Testis (tissue), 3 donors: ENCODE data around the gene ROBO1. TPM values are rescaled to one million over a fixed set of nuclear protein-coding genes. Genes with fewer than 3 reads are reported as not detected.

Experiments used
- DNase-seq: peaks from one replicate; pipeline ENCODE4 v3.0.0-alpha.2; 2019
- H3K27ac ChIP-seq, 2 donors: fragments of 200-600 bp; sonication (generic); one replicate each; pipeline ENCODE4 v1.5.1; 2019
- H3K27me3 ChIP-seq: fragments of 200-600 bp; sonication (generic); one replicate; pipeline ENCODE4 v1.5.1; 2019
- H3K36me3 ChIP-seq: fragments of 200-600 bp; sonication (generic); one replicate; pipeline ENCODE4 v1.5.1; 2017; ENCODE audit warnings: low read depth; ENCODE audit errors: missing control alignments
- H3K4me1 ChIP-seq: fragments of 200-600 bp; sonication (generic); one replicate; pipeline ENCODE4 v1.5.1; 2019
- H3K4me3 ChIP-seq, 2 donors: fragments of 200-600 bp; sonication (generic); one replicate each; pipeline ENCODE4 v1.5.1; 2017 to 2019
- H3K9me3 ChIP-seq: fragments of 200-600 bp; sonication (generic); one replicate; pipeline ENCODE4 v1.5.1; 2017
- POLR2A ChIP-seq: fragments of 450-650 bp; IDR thresholded peaks from one replicate; pipeline ENCODE4 v1.6.1; 2017; ENCODE audit warnings: antibody characterized with exemption, mild to moderate bottlenecking, moderate library complexity
- WGBS, 2 donors: methylation state at CpG; one replicate each; pipeline ENCODE4 v1.1.5; 2018; 5-methylcytosine and 5-hydroxymethylcytosine counted together
- intact Hi-C: fragments of 100-400 bp; cut with DNase I; formaldehyde crosslinking; loops from one replicate; pipeline ENCODE4 v1.15.1; 2023; ENCODE audit warnings: low total_unique reads
- polyA plus RNA-seq: library from polyadenylated mRNA; stranded (reverse); fragments of 350-450 nt; fragmentation: Illumina TruSeq; extraction: RNeasy Lipid Tissue Mini Kit (QIAGEN cat#74804); gene quantifications from one replicate; pipeline ENCODE4 v1.2.3, GENCODE V29; 2014; ENCODE audit warnings: low read depth, low replicate concordance; ENCODE audit not compliant: insufficient read depth
- total RNA-seq, 2 donors: library from RNA; depleted of rRNA; stranded (reverse); fragments of >200 nt; gene quantifications; one replicate each; pipeline ENCODE4 v1.2.3, GENCODE V29; 2016
- TF ChIP-seq, protein P1 (sequence below), 3 experiments: fragments of 450-650 bp in 2 of 3; fragments of 200-600 bp in 1 of 3; sonication (generic) in 1 of 3; IDR thresholded peaks; one replicate each; pipeline ENCODE4 v1.5.1; 2016 to 2019; ENCODE audit warnings: antibody characterized with exemption in 3 of 3, mild to moderate bottlenecking in 2 of 3, moderate library complexity in 1 of 3

ROBO1 gene
- total and polyA plus RNA-seq, 3 donors from 2014 or later = 39.4 to 45.1 (median 42.6) TPM

DNA sequence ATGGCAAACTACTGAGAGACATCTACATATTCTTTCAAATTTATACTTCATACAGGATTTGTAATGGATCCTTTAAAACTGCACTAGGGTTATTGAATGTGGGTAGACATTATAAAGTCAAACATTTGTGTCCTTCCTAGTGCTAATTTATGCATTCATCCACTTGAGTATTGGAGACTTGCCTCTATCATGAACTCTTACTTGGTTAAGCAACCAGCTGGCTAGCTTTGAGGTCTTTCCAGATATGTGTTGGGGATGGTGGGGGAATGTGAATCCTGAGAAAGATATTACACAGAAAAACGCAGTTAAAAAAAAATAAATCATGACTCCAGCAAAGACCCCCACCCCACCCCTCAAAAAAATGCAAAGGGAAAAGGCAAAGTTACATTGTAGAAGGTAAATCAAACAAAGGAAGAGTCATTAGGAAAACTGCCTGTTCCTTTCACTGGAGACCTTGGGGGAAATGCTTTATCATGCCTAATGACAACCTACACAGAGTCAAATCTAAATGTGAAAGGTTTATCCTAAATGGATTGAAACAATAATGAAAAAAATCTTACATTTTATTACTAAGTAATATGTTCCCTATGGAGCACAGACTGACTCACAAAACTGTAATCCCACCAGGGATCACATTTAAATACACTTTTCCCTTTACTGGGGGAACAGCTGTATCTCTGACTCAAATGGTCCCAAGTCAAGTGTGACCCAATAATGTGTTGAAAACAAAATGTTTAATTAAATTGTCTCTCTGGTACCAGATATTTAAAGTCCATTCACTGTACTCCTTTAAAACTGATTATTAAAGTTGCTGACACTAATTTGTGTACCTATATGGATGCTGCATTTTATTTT, 522.3 kb downstream of the ROBO1 start:
- WGBS, 2 donors = 30 to 63% methylated on average over 1 of the region's 1 CpG

DNA sequence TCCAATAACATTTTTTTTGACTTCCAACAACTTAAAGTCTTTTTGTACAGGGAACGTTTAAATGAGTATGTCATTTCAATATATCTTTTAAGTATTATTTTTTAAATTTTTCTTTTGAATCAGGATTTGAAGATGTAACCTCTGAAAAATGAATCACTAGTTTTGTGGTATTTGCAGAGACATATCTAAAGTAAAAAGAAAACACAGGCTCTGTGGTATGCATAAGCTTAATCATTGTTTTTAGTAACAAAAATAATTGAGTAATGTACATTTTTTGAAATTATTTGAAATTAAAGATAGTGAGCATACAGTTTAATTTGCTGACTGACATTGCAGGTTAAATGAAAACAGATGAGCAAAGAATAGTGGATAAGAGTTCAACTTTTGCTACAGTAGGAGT, 531.3 kb downstream of the ROBO1 start:
- DNase-seq = no peak
- Histone ChIP-seq H3K36me3 (no peaks in the 10 kb centered on the region), H3K27ac (no peak overlapping the region), H3K4me3 (no peak overlapping the region), H3K9me3 (no peaks in the 10 kb centered on the region), H3K27me3 (no peaks in the 10 kb centered on the region), H3K4me1 (no peaks in the 10 kb centered on the region)
- 54 to 71% methylated on average over 1 of the region's 1 CpG for WGBS, 2 donors
- TF ChIP-seq POLR2A = no peak
- TF ChIP-seq, protein P1, sequence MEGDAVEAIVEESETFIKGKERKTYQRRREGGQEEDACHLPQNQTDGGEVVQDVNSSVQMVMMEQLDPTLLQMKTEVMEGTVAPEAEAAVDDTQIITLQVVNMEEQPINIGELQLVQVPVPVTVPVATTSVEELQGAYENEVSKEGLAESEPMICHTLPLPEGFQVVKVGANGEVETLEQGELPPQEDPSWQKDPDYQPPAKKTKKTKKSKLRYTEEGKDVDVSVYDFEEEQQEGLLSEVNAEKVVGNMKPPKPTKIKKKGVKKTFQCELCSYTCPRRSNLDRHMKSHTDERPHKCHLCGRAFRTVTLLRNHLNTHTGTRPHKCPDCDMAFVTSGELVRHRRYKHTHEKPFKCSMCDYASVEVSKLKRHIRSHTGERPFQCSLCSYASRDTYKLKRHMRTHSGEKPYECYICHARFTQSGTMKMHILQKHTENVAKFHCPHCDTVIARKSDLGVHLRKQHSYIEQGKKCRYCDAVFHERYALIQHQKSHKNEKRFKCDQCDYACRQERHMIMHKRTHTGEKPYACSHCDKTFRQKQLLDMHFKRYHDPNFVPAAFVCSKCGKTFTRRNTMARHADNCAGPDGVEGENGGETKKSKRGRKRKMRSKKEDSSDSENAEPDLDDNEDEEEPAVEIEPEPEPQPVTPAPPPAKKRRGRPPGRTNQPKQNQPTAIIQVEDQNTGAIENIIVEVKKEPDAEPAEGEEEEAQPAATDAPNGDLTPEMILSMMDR (IDR thresholded peaks at IDR 0.05) = no peak
- intact Hi-C loops = no loop called here

More for the DNA sequence above, 522.3 kb downstream of the ROBO1 start:
- TF ChIP-seq POLR2A = no peak
- TF ChIP-seq, protein P1 (IDR thresholded peaks at IDR 0.05) = no peak
- Histone ChIP-seq H3K4me3 (no peak overlapping the region), H3K36me3 (no peaks in the 10 kb centered on the region), H3K9me3 (no peaks in the 10 kb centered on the region), H3K27ac (no peak overlapping the region), H3K4me1 (no peaks in the 10 kb centered on the region), H3K27me3 (no peaks in the 10 kb centered on the region)
- DNase-seq = no peak
- intact Hi-C loops = no loop called here

DNA sequence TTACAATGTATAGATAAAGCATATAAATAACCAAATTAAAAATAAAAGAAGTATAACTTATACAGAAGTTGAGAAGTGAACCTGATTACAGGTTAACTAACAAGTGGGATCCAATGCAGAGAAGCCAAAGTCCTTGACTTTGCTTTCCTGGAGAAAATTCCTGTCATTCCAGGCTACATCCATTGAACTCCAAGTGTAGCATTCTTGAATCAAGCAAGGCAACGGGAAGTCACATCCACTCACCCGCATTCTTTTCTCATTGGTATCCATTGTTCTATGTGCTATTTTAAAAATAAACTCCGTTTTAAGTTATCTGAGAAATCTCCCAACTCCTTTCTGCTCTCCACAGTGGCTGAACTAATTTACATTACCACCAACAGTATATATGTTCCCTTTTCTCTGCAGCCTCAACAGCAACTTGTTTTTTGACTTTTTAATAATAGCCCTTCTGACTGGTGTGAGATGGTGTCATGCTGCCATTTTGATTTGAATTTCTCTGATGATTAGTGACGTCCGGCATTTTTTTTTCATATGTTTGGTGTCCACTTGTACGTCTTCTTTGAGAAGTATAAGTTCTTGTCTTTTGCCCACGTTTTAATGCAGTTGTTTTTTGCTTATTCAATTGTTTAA, 534.3 kb downstream of the ROBO1 start:
- H3K36me3 ChIP-seq = no peaks in the 10 kb centered on the region
- 62 to 63% methylated on average over 7 of the region's 7 CpGs for WGBS, 2 donors
- H3K4me1 ChIP-seq = no peaks in the 10 kb centered on the region
- TF ChIP-seq, protein P1 (IDR thresholded peaks at IDR 0.05) = no peak
- no peak for TF ChIP-seq POLR2A
- DNase-seq = no peak
- intact Hi-C loops = no loop called here
- H3K4me3 ChIP-seq = no peak overlapping the region
- no peak overlapping the region for H3K27ac ChIP-seq
- no peaks in the 10 kb centered on the region for H3K27me3 ChIP-seq
- no peaks in the 10 kb centered on the region for H3K9me3 ChIP-seq

DNA sequence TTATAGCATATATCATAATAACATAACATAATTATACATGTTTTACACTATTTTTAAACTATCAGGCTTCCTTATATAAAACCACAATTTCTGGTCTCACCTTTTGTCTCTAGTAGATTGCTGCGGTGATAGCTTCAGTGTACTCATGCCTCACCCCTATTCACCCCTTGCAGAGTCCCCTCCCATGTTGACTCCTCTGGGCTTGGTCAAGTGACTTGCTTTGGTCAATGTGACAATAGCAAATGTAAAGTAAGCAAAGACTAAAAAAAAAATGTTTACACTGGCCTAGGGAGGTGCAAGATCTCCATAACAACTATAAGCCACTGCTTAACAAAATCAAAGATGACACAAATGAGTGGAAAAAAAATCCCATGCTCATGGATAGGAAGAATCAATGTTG, 537.5 kb downstream of the ROBO1 start:
- Histone ChIP-seq H3K27ac (no peak overlapping the region), H3K4me3 (no peak overlapping the region), H3K27me3 (no peaks in the 10 kb centered on the region), H3K4me1 (no peaks in the 10 kb centered on the region), H3K36me3 (no peaks in the 10 kb centered on the region), H3K9me3 (no peaks in the 10 kb centered on the region)
- 95 to 100% methylated on average over 1 of the region's 1 CpG for WGBS, 2 donors
- intact Hi-C loops = no loop called here
- no peak for DNase-seq
- TF ChIP-seq, protein P1 (IDR thresholded peaks at IDR 0.05) = no peak
- no peak for TF ChIP-seq POLR2A
